ENCODE data around the gene DLG1. TPM values are rescaled to one million over a fixed set of nuclear protein-coding genes. Genes with fewer than 3 reads are reported as not detected.
"Not testable (repeated sequence)": the region's sequence is repeated elsewhere in the genome, so short reads cannot be mapped to it uniquely, and the experiment has no call there.

The DLG1 gene
- total RNA-seq, 1 donor from 2014 or later = 99.6 TPM

DNA sequence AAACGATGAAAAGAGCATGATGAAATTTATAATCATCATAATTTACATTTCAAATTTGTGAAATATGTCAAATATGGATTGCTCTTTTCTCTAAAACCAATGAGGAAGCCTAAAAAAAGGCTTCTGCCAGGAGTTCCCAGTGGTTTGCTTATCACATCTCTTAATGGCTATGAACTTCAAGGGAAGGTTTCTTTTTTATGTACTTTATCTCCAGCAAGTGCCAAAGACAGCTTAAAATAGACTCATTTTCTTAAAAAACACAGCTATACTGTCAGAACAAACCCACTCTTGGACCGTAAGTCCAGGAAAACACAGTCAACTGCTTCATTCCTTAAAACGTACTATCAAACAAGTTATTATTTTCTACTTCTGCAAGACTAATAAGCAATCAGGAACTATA is 80.2 kb downstream of the DLG1 start:
- Mint-ChIP-seq H3K4me1 (ENCODE audit: low read depth) (peaks cover 3% of the 10 kb centered on the region), H3K27me3 (no peaks in the 10 kb centered on the region), H3K4me3 (ENCODE audit: low read depth) (no peak overlapping the region), H3K36me3 (ENCODE audit: insufficient read depth) (no peaks in the 10 kb centered on the region), H3K9me3 (ENCODE audit: low read depth) (peaks cover 4% of the 10 kb centered on the region), H3K27ac (no peak overlapping the region)
- TF ChIP-seq, protein P1, sequence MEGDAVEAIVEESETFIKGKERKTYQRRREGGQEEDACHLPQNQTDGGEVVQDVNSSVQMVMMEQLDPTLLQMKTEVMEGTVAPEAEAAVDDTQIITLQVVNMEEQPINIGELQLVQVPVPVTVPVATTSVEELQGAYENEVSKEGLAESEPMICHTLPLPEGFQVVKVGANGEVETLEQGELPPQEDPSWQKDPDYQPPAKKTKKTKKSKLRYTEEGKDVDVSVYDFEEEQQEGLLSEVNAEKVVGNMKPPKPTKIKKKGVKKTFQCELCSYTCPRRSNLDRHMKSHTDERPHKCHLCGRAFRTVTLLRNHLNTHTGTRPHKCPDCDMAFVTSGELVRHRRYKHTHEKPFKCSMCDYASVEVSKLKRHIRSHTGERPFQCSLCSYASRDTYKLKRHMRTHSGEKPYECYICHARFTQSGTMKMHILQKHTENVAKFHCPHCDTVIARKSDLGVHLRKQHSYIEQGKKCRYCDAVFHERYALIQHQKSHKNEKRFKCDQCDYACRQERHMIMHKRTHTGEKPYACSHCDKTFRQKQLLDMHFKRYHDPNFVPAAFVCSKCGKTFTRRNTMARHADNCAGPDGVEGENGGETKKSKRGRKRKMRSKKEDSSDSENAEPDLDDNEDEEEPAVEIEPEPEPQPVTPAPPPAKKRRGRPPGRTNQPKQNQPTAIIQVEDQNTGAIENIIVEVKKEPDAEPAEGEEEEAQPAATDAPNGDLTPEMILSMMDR (IDR thresholded peaks at IDR 0.05; ENCODE audit: unreplicated experiment) = no peak
- no peak for DNase-seq (ENCODE audit: low spot score, unreplicated experiment)

DNA sequence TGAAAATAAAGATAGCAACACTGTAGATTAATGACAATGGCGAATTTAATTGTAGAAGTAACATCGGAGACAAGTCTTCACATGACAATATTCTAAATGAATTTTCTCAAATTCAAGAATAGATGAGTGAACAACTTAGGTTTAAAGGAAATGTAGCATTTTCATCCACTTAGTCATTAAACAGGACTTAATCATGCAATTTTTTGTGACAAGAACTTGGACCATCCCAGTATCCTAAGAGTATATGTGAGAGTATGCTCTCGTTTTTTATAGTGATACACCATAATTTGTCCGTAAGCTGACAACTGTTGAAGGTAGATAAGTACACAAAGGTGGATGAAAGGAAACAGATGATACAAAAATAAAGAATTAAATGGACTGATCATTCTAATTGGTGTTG is 81.5 kb downstream of the DLG1 start:
- peaks cover 4% of the 10 kb centered on the region for H3K36me3 Mint-ChIP-seq (ENCODE audit: insufficient read depth)
- TF ChIP-seq, protein P1 (IDR thresholded peaks at IDR 0.05; ENCODE audit: unreplicated experiment) = no peak
- no peak overlapping the region for H3K4me3 Mint-ChIP-seq (ENCODE audit: low read depth)
- no peak for DNase-seq (ENCODE audit: low spot score, unreplicated experiment)
- H3K27me3 Mint-ChIP-seq = no peaks in the 10 kb centered on the region
- H3K27ac Mint-ChIP-seq = no peak overlapping the region
- H3K4me1 Mint-ChIP-seq (ENCODE audit: low read depth) = peaks cover 3% of the 10 kb centered on the region
- peaks cover 10% of the 10 kb centered on the region for H3K9me3 Mint-ChIP-seq (ENCODE audit: low read depth)

DNA sequence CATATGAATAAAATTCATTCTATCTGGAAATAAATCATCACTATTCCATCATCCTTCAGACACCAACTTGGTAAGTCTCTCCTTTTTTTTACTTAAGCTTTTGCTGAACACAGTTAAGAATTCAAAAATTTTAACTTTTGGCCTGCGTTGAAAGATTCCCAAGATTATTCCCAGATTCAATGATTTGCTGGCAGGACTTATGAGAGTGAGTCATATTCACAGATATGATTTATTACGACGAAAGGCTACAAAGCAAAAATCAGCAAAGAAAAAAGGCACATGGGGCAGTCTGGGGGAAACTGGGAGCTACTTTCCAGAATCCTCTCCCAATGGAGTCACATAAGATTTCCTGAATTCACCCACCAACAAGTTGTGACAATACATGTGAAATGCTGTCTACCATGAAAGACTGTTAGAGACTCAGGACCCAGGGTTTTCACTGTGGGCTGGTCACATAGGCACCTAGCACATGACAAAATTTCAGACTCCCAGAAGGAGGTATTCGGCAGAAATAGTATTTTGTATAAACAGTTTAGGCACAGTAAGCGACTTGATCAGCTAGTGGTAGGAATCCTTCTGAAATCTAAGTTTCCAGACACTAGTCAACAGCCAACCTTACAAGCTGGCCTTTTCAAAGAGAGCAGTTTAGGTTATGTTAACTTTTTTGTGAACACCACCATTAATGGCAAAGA is 82.1 kb downstream of the DLG1 start:
- TF ChIP-seq, protein P1 (IDR thresholded peaks at IDR 0.05; ENCODE audit: unreplicated experiment) = no peak
- DNase-seq (ENCODE audit: low spot score, unreplicated experiment) = no peak
- H3K9me3 Mint-ChIP-seq (ENCODE audit: low read depth) = peaks cover 16% of the 10 kb centered on the region
- H3K36me3 Mint-ChIP-seq (ENCODE audit: insufficient read depth) = peaks cover 10% of the 10 kb centered on the region
- no peak overlapping the region for H3K27ac Mint-ChIP-seq
- peaks cover 3% of the 10 kb centered on the region for H3K4me1 Mint-ChIP-seq (ENCODE audit: low read depth)
- H3K27me3 Mint-ChIP-seq = no peaks in the 10 kb centered on the region
- no peak overlapping the region for H3K4me3 Mint-ChIP-seq (ENCODE audit: low read depth)

DNA sequence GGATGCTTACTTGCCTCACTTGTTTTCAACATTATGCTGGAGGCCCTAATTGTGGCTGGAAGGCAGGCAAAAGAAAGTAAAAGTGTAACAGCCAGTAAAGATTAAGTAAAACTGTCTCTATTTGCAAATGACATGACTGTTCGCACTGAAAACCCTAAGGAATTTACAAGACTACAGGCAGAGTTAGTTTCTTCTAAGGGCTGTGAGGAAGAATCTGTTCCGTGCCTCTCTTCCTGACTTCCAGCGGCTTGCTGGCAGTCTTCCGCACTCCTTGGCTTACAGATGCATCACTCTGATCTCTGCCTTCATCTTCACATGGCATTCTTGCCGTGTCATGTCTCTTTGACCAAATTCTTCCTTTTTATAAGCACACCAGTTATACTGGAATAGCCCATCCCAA is 86.1 kb downstream of the DLG1 start:
- TF ChIP-seq, protein P1 (IDR thresholded peaks at IDR 0.05; ENCODE audit: unreplicated experiment) = no peak
- Mint-ChIP-seq H3K27me3 (no peaks in the 10 kb centered on the region), H3K4me3 (ENCODE audit: low read depth) (no peak overlapping the region), H3K9me3 (ENCODE audit: low read depth) (peaks cover 19% of the 10 kb centered on the region), H3K36me3 (ENCODE audit: insufficient read depth) (peaks cover 14% of the 10 kb centered on the region), H3K27ac (no peak overlapping the region), H3K4me1 (ENCODE audit: low read depth) (peaks cover 9% of the 10 kb centered on the region)
- no peak for DNase-seq (ENCODE audit: low spot score, unreplicated experiment)

DNA sequence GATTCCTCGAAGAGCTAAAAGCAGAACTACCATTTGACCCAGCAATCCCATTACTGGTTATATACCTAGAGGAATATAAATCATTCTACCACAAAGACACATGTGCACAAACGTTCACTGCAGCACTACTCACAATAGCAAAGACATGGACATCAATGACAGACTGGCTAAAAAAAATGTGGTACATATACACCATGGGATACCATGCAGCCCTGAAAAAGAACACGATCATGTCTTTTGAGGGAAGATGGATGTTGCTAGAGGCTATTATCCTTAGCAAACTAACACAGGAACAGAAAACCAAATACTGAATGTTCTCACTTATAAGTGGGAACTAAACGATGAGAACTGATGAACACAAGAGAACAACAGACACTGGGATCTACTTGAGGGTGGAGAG is 86.7 kb downstream of the DLG1 start:
- peaks cover 14% of the 10 kb centered on the region for H3K36me3 Mint-ChIP-seq (ENCODE audit: insufficient read depth)
- not testable (repeated sequence) for H3K27ac Mint-ChIP-seq; H3K4me3 Mint-ChIP-seq (ENCODE audit: low read depth); H3K27me3 Mint-ChIP-seq; DNase-seq (ENCODE audit: low spot score, unreplicated experiment); H3K4me1 Mint-ChIP-seq (ENCODE audit: low read depth)
- H3K9me3 Mint-ChIP-seq (ENCODE audit: low read depth) = peaks cover 19% of the 10 kb centered on the region
